ENCODE measurements around the gene TMPRSS13. TPM values are rescaled to one million over a fixed set of nuclear protein-coding genes. Genes with fewer than 3 reads are reported as not detected.

TMPRSS13 gene
- total and polyA plus RNA-seq, 2 experiments from 2014 or later: 1.3 to 1.9 TPM

- no peak overlapping the region for H3K4me2 ChIP-seq
- peaks cover 38% of the 10 kb centered on the region for H3K27me3 ChIP-seq
- no peaks in the 10 kb centered on the region for H3K9me3 ChIP-seq (ENCODE audit: low read depth)
- no peak for TF ChIP-seq EZH2phosphoT487 (IDR thresholded peaks at IDR 0.05; ENCODE audit: low read depth, severe bottlenecking, unreplicated experiment)
- TF ChIP-seq CTCF (IDR thresholded peaks at IDR 0.05; ENCODE audit: poor library complexity): no peak
- TF ChIP-seq EZH2 (IDR thresholded peaks at IDR 0.05; ENCODE audit: borderline replicate concordance): no peak
- no peak for DNase-seq (ENCODE audit: low spot score)
- H3K4me3 ChIP-seq: no peak overlapping the region
- H3K4me1 ChIP-seq (ENCODE audit: insufficient read depth): peaks cover 34% of the 10 kb centered on the region
- H2AFZ ChIP-seq: no peak overlapping the region
- 94% methylated on average over 8 of the region's 8 CpGs for WGBS (ENCODE audit: low lambda C conversion rate, missing lambda C conversion rate)
- H3K27ac ChIP-seq: no peak overlapping the region
- no peaks in the 10 kb centered on the region for H3K9me2 ChIP-seq (replicated peaks; ENCODE audit: insufficient read depth)
- no peaks in the 10 kb centered on the region for H3K79me2 ChIP-seq
- H4K20me1 ChIP-seq (ENCODE audit: insufficient read depth, poor library complexity, severe bottlenecking): no peaks in the 10 kb centered on the region
- H3K36me3 ChIP-seq (replicated peaks; ENCODE audit: insufficient read depth, low read depth): no peaks in the 10 kb centered on the region
Measured at GRCh38 chr11:117873828-117874125, 55.4 kb downstream of the TMPRSS13 start.

GRCh38 chr11:117872975-117873827 is 56.0 kb downstream of the TMPRSS13 start:
- Histone ChIP-seq H4K20me1 (ENCODE audit: insufficient read depth, poor library complexity, severe bottlenecking) (no peaks in the 10 kb centered on the region), H3K36me3 (replicated peaks; ENCODE audit: insufficient read depth, low read depth) (no peaks in the 10 kb centered on the region), H3K79me2 (no peaks in the 10 kb centered on the region), H3K9me2 (replicated peaks; ENCODE audit: insufficient read depth) (no peaks in the 10 kb centered on the region), H3K27me3 (peaks cover 32% of the 10 kb centered on the region), H3K4me1 (ENCODE audit: insufficient read depth) (peaks cover 34% of the 10 kb centered on the region), H2AFZ (no peak overlapping the region), H3K4me2 (no peak overlapping the region), H3K27ac (no peak overlapping the region), H3K4me3 (no peak overlapping the region), H3K9me3 (ENCODE audit: low read depth) (no peaks in the 10 kb centered on the region)
- DNase-seq (ENCODE audit: low spot score): no peak
- TF ChIP-seq EZH2phosphoT487 (IDR thresholded peaks at IDR 0.05; ENCODE audit: low read depth, severe bottlenecking, unreplicated experiment) (no peak), EZH2 (IDR thresholded peaks at IDR 0.05; ENCODE audit: borderline replicate concordance) (no peak), CTCF (IDR thresholded peaks at IDR 0.05; ENCODE audit: poor library complexity) (no peak)
- 96% methylated on average over 15 of the region's 15 CpGs for WGBS (ENCODE audit: low lambda C conversion rate, missing lambda C conversion rate)

- DNase-seq (ENCODE audit: low spot score): no peak
- H3K4me1 ChIP-seq (ENCODE audit: insufficient read depth): peaks cover 34% of the 10 kb centered on the region
- no peak overlapping the region for H3K4me3 ChIP-seq
- H3K9me2 ChIP-seq (replicated peaks; ENCODE audit: insufficient read depth): no peaks in the 10 kb centered on the region
- no peak overlapping the region for H2AFZ ChIP-seq
- no peaks in the 10 kb centered on the region for H3K79me2 ChIP-seq
- H3K27ac ChIP-seq: no peak overlapping the region
- H3K27me3 ChIP-seq: peaks cover 25% of the 10 kb centered on the region
- H3K4me2 ChIP-seq: no peak overlapping the region
- TF ChIP-seq EZH2phosphoT487 (IDR thresholded peaks at IDR 0.05; ENCODE audit: low read depth, severe bottlenecking, unreplicated experiment) (no peak), CTCF (IDR thresholded peaks at IDR 0.05; ENCODE audit: poor library complexity) (no peak), EZH2 (IDR thresholded peaks at IDR 0.05; ENCODE audit: borderline replicate concordance) (no peak)
- H3K36me3 ChIP-seq (replicated peaks; ENCODE audit: insufficient read depth, low read depth): no peaks in the 10 kb centered on the region
- H3K9me3 ChIP-seq (ENCODE audit: low read depth): no peaks in the 10 kb centered on the region
- WGBS (ENCODE audit: low lambda C conversion rate, missing lambda C conversion rate): 72% methylated on average over 12 of the region's 12 CpGs
- H4K20me1 ChIP-seq (ENCODE audit: insufficient read depth, poor library complexity, severe bottlenecking): no peaks in the 10 kb centered on the region
Measured at GRCh38 chr11:117872420-117872961, 56.7 kb downstream of the TMPRSS13 start.

All from hepatocyte (in vitro differentiated cells).